ENCODE data around the gene SFXN5. TPM values are rescaled to one million over a fixed set of nuclear protein-coding genes. Genes with fewer than 3 reads are reported as not detected.

The SFXN5 gene
- total and polyA plus RNA-seq, 2 of the 4 experiments (the other 2 are of a cell fraction), result 8.6 to 17.0 TPM

DNA sequence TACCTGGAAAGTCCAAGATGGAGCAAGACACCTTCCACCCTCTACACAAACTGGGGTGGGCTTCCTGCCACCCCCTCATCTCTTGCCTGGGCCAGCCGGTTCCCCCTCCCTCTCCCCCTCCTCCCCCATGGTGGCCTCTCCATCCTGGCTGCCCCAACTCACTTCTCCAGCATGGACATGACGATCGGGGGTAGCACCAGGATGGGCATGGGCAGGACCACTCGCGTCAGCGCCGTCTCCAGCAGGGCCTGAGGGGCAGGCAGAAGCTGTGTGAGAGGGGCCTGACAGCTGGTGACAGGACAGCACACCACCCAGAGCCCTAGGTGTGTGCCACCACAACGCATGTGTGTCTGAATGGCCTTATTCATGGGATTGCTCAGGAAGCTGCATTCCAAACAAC, 103.2 kb downstream of the SFXN5 start:
- Histone ChIP-seq H3K4me1 (ENCODE audit: control insufficient read depth, insufficient read depth, low read length) (no peaks in the 10 kb centered on the region), H3K56ac (ENCODE audit: extremely low read depth, insufficient read depth, low read length) (no peak overlapping the region), H2AK9ac (replicated peaks; ENCODE audit: low read depth, low read length, poor library complexity) (no peak overlapping the region), H3K23ac (ENCODE audit: low read depth, low read length) (no peak overlapping the region), H2AFZ (replicated peaks; ENCODE audit: low read length, poor library complexity) (no peak overlapping the region), H3K14ac (replicated peaks; ENCODE audit: low read depth, low read length) (no peak overlapping the region), H4K91ac (ENCODE audit: insufficient read depth, low read depth, low read length) (no peak overlapping the region), H3K9me3 (ENCODE audit: control insufficient read depth, insufficient read depth, low read length) (no peaks in the 10 kb centered on the region), H2BK20ac (ENCODE audit: low read depth, low read length) (no peak overlapping the region), H2BK120ac (ENCODE audit: low read depth, low read length) (no peak overlapping the region), H4K8ac (ENCODE audit: low read depth in 2 of 2, low read length in 2 of 2) (no peak overlapping the region), H3K4ac (ENCODE audit: low read depth, low read length) (no peak overlapping the region), H3K9ac (ENCODE audit: low read depth, low read length) (no peak overlapping the region), H2AK5ac (ENCODE audit: low read depth, low read length) (no peak overlapping the region), H4K20me1 (ENCODE audit: insufficient read depth, low read length) (no peaks in the 10 kb centered on the region), H3K4me3 (ENCODE audit: insufficient read depth, low read depth, low read length) (no peak overlapping the region), H3K27me3 (ENCODE audit: control insufficient read depth, insufficient read depth, low read length) (no peaks in the 10 kb centered on the region), H2BK5ac (ENCODE audit: low read depth, low read length, poor library complexity, severe bottlenecking) (no peak overlapping the region), H4K5ac (ENCODE audit: low read depth, low read length) (no peak overlapping the region), H3K36me3 (ENCODE audit: control insufficient read depth, insufficient read depth, low read length) (0 out of 2 replicates have a peak, but pooled peaks cover 3% of the 10 kb centered on the region), H2BK15ac (ENCODE audit: low read depth, low read length) (no peak overlapping the region), H3K27ac (ENCODE audit: insufficient read depth, low read length) (no peak overlapping the region), H3K4me2 (ENCODE audit: low read depth, low read length) (no peak overlapping the region), H3K79me1 (ENCODE audit: low read depth in 1 of 2, low read length in 2 of 2) (no peaks in the 10 kb centered on the region), H3K18ac (ENCODE audit: low read depth, low read length) (no peak overlapping the region), H3K9me1 (ENCODE audit: insufficient read depth, low read length) (peaks cover 7% of the 10 kb centered on the region; the same call in 1 of the 2 replicates)
- no TSS peak for BruUV-seq (replicated peaks)
- ChIA-PET CTCF (no interaction called here), POLR2A (ENCODE audit: unreplicated experiment) (no interaction called here)
- intact Hi-C loops (cut with micrococcal nuclease) (no loop called here), in situ Hi-C loops (cut with MboI; ENCODE audit: low sequenced_read_pairs) (no loop called here), dilution Hi-C loops (cut with HindIII; ENCODE audit: low sequenced_read_pairs, unreplicated experiment) (no loop called here)
- ATAC-seq (ENCODE audit: low read depth) (no peak), DNase-seq (no peak)
- TF ChIP-seq, protein P1, sequence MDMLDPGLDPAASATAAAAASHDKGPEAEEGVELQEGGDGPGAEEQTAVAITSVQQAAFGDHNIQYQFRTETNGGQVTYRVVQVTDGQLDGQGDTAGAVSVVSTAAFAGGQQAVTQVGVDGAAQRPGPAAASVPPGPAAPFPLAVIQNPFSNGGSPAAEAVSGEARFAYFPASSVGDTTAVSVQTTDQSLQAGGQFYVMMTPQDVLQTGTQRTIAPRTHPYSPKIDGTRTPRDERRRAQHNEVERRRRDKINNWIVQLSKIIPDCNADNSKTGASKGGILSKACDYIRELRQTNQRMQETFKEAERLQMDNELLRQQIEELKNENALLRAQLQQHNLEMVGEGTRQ (IDR thresholded peaks at IDR 0.05; ENCODE audit: low read depth, low read length), result no peak
- TF ChIP-seq MXI1 (IDR thresholded peaks at IDR 0.05; ENCODE audit: borderline replicate concordance, low read depth, low read length) (no peak), FOS (IDR thresholded peaks at IDR 0.05; ENCODE audit: low read depth, low read length) (no peak), CEBPB (IDR thresholded peaks at IDR 0.05; ENCODE audit: low read depth, low read length) (no peak), BHLHE40 (IDR thresholded peaks at IDR 0.05; ENCODE audit: low read depth, low read length) (no peak), SMC3 (IDR thresholded peaks at IDR 0.05; ENCODE audit: low read depth, low read length) (no peak), MAFK (IDR thresholded peaks at IDR 0.05; ENCODE audit: low read depth, low read length) (no peak), CHD1 (IDR thresholded peaks at IDR 0.05; ENCODE audit: low read depth, low read length) (no peak), RFX5 (IDR thresholded peaks at IDR 0.05; ENCODE audit: low read depth, low read length) (no peak)
- TF ChIP-seq, protein P2, sequence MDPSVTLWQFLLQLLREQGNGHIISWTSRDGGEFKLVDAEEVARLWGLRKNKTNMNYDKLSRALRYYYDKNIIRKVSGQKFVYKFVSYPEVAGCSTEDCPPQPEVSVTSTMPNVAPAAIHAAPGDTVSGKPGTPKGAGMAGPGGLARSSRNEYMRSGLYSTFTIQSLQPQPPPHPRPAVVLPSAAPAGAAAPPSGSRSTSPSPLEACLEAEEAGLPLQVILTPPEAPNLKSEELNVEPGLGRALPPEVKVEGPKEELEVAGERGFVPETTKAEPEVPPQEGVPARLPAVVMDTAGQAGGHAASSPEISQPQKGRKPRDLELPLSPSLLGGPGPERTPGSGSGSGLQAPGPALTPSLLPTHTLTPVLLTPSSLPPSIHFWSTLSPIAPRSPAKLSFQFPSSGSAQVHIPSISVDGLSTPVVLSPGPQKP (IDR thresholded peaks at IDR 0.05; ENCODE audit: borderline replicate concordance, low read depth, low read length), result no peak
- WGBS, 2 experiments (ENCODE audit: extremely low coverage in 2 of 2, insufficient read length in 1 of 2), result 93% methylated on average over 4 of the region's 8 CpGs; no CpG with 5 or more reads in 1 of the 2 experiments

Data from IMR-90 (cell line).